T47D (cell line): ENCODE results near the gene CFAP410.
A peak's percentile ranks its signal among the peaks of the same experiment; 100 is the strongest.

Experiments used
- DNase-seq, 2 experiments: peaks; one replicate each; pipeline versions ENCODE4 v3.0.0 to v3.0.0-alpha.2; 2011 to 2012; ENCODE audit warnings: low read depth in 1 of 2, low spot score in 1 of 2
- JUND ChIP-seq: IDR thresholded peaks from 2 replicates; pipeline ENCODE4 v1.6.1; 2012; ENCODE audit warnings: low read depth
- in situ Hi-C: cut with HindIII; loops from 2 replicates; pipeline ENCODE4 v1.10.0; 2016; ENCODE audit warnings: low sequenced_read_pairs, low pct_unique_long_range_greater_than_20kb

The CFAP410 gene

GRCh38 chr21:44376606-44377005 is 37.4 kb upstream of the CFAP410 start:
- in situ Hi-C loops, result no loop called here
- DNase-seq, result no peak
- TF ChIP-seq JUND, result no peak

- TF ChIP-seq JUND, result no peak
- in situ Hi-C loops, result no loop called here
- no peak for DNase-seq
Observed at GRCh38 chr21:44375761-44376241, 36.6 kb upstream of the CFAP410 start.

GRCh38 chr21:44375281-44375651 is 36.1 kb upstream of the CFAP410 start:
- in situ Hi-C loops, result no loop called here
- TF ChIP-seq JUND, result no peak
- no peak for DNase-seq

- DNase-seq, result no peak
- no peak for TF ChIP-seq JUND
- in situ Hi-C loops, result no loop called here
Observed at GRCh38 chr21:44374601-44375280, 35.6 kb upstream of the CFAP410 start.

GRCh38 chr21:44372616-44373015 is 33.4 kb upstream of the CFAP410 start:
- TF ChIP-seq JUND, result no peak
- in situ Hi-C loops, result no loop called here

GRCh38 chr21:44371596-44371995 is 32.4 kb upstream of the CFAP410 start:
- TF ChIP-seq JUND, result no peak
- in situ Hi-C loops, result no loop called here
- DNase-seq, result no peak

More at GRCh38 chr21:44372616-44373015, 33.4 kb upstream of the CFAP410 start:
- DNase-seq, result no peak

GRCh38 chr21:44370786-44371410 is 31.7 kb upstream of the CFAP410 start:
- in situ Hi-C loops, result no loop called here
- peak; percentile 31 to 34 for DNase-seq
- no peak for TF ChIP-seq JUND

GRCh38 chr21:44370027-44370735 is 31.0 kb upstream of the CFAP410 start:
- in situ Hi-C loops, result no loop called here
- peak; percentile 71 to 81 for DNase-seq
- TF ChIP-seq JUND, result no peak

- in situ Hi-C loops, result no loop called here
- TF ChIP-seq JUND, result no peak
- DNase-seq, result no peak
Observed at GRCh38 chr21:44368711-44369446, 29.7 kb upstream of the CFAP410 start.

GRCh38 chr21:44366586-44367211 is 27.5 kb upstream of the CFAP410 start:
- DNase-seq, result no peak
- no peak for TF ChIP-seq JUND
- in situ Hi-C loops, result no loop called here

- DNase-seq, result no peak
- in situ Hi-C loops, result no loop called here
- TF ChIP-seq JUND, result no peak
Observed at GRCh38 chr21:44365967-44366585, 26.9 kb upstream of the CFAP410 start.
